PC-9 (cell line): ENCODE measurements around the gene DNAJC2. TPM values are rescaled to one million over a fixed set of nuclear protein-coding genes. Genes with fewer than 3 reads are reported as not detected.

ENCODE experiments used
- BruUV-seq: library from RNA; stranded (reverse); fragments of 400-500 nt; replicated peaks from 2 replicates; lab custom pipeline; 2021; lab: Mats Ljungman, UMichigan
- CTCF ChIA-PET: fragments of 300-600 bp; sonication (Branson Sonifier 250); formaldehyde crosslinking; loops from one replicate; lab custom pipeline; 2022; ENCODE audit warnings: antibody characterized with exemption; lab: Charles Lee
- POLR2A ChIA-PET: fragments of 300-600 bp; sonication (Branson Sonifier 250); formaldehyde crosslinking; loops from one replicate; lab custom pipeline; 2022; ENCODE audit warnings: antibody characterized with exemption; ENCODE audit not compliant: unreplicated experiment; lab: Charles Lee
- DNase-seq, 2 experiments: peaks; one replicate each; pipeline versions ENCODE4 v3.0.0 to v3.0.0-alpha.2; 2015 to 2022; ENCODE audit warnings: mixed read lengths in 1 of 2
- H2AFZ ChIP-seq: fragments of 200-600 bp; sonication (generic); 2 replicates; pipeline ENCODE4 v1.8.1; 2017; ENCODE audit warnings: antibody characterized with exemption
- H3F3A ChIP-seq: fragments of 200-600 bp; sonication (generic); 2 replicates; pipeline ENCODE4 v1.8.1; 2017; ENCODE audit warnings: antibody characterized with exemption, mild to moderate bottlenecking, low read depth; ENCODE audit not compliant: insufficient read depth
- H3K27ac ChIP-seq: fragments of 200-600 bp; sonication (generic); 2 replicates; pipeline ENCODE4 v1.6.1; 2016; ENCODE audit warnings: mixed run types
- H3K27me3 ChIP-seq: fragments of 200-600 bp; sonication (generic); 2 replicates; pipeline ENCODE4 v1.6.1; 2016; ENCODE audit warnings: low read depth, mixed run types; ENCODE audit not compliant: insufficient read depth
- H3K36me3 ChIP-seq: fragments of 200-600 bp; sonication (generic); 2 replicates; pipeline ENCODE4 v1.6.1; 2016; ENCODE audit warnings: low read depth, mixed run types
- H3K4me1 ChIP-seq: fragments of 200-600 bp; sonication (generic); replicated peaks from 2 replicates; pipeline ENCODE4 v1.6.1; 2016; ENCODE audit warnings: mixed run types; ENCODE audit not compliant: insufficient read depth
- H3K4me2 ChIP-seq: fragments of 200-600 bp; sonication (generic); 2 replicates; pipeline ENCODE4 v1.6.1; 2017; ENCODE audit warnings: mixed run types
- H3K4me3 ChIP-seq: fragments of 200-600 bp; sonication (generic); 2 replicates; pipeline ENCODE4 v1.6.1; 2016; ENCODE audit warnings: mixed run types
- H3K79me2 ChIP-seq: fragments of 200-600 bp; sonication (generic); 2 replicates; pipeline ENCODE4 v1.6.1; 2017; ENCODE audit warnings: low read depth, mixed run types
- H3K9me2 ChIP-seq: fragments of 200-600 bp; sonication (generic); 2 replicates; pipeline ENCODE4 v1.8.1; 2017; ENCODE audit warnings: mild to moderate bottlenecking; ENCODE audit not compliant: insufficient read depth
- H3K9me3 ChIP-seq: fragments of 200-600 bp; sonication (generic); 2 replicates; pipeline ENCODE4 v1.8.1; 2016; ENCODE audit warnings: low read depth; ENCODE audit not compliant: insufficient read depth
- H4K20me1 ChIP-seq: fragments of 200-600 bp; sonication (generic); 2 replicates; pipeline ENCODE4 v1.8.1; 2017; ENCODE audit not compliant: insufficient read depth
- EZH2 ChIP-seq: fragments of 200-600 bp; sonication (generic); IDR thresholded peaks from 2 replicates; pipeline ENCODE4 v1.8.0; 2017; ENCODE audit warnings: antibody characterized with exemption, low read depth
- intact Hi-C: fragments of 100-400 bp; cut with micrococcal nuclease; formaldehyde crosslinking; loops from one replicate; pipeline ENCODE4 v1.10.0; 2022; ENCODE audit not compliant: unreplicated experiment
- total RNA-seq: library from RNA; stranded (reverse); gene quantifications from 2 replicates; pipeline ENCODE4 v1.2.3, GENCODE V29; 2021
- TF ChIP-seq, protein P1 (sequence below): fragments of 200-600 bp; sonication (generic); conservative IDR thresholded peaks from 2 replicates; pipeline ENCODE4 v1.6.1; 2017; ENCODE audit warnings: mixed run types, antibody characterized with exemption, mild to moderate bottlenecking, moderate library complexity

Gene DNAJC2
- total RNA-seq, 1 experiment from 2014 or later = 37.8 TPM

DNA sequence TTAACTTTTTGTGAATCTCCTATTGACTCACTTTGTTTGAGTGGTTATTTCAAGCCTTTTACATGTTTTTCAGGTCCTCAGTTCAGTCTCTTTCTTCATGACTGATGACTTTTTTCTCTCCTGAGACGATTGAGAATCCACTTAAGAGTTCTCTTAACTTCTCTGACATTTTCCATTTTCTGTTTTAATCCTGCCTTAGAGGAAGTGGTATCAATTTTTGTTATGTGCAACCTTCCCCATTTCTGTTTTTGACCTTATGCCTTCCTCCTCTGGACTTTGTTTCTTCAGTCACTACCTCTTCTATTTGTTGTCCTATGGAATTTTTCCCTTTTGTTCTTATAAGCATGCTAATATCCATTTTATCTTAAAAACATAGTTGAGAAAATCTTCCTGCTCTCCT, 5.2 kb upstream of the DNAJC2 start:
- intact Hi-C loops = no loop called here

DNA sequence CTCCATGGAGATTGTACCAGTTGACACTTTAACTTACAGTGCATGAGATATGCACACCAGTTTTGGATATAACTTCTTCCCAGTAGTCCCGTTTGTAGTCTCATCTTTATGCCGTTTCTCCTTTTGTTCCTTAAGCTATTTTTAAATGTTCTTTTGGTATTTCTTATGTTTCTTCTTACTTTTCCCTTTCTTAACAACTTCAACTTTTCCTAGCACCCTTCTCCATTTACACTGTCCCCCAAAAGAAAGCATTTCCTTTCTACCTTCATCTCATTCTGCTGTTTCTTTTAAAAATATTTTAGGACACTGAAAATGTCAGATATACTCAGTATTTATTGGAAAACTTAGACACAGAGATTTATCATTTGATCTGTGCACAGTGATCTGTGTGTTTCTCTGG, 4.4 kb upstream of the DNAJC2 start:
- 0 out of 2 replicates have a peak, but pooled peaks cover 6% of the 10 kb centered on the region for H3K36me3 ChIP-seq
- peaks cover 4% of the 10 kb centered on the region for H3F3A ChIP-seq
- CTCF ChIA-PET = no interaction called here
- POLR2A ChIA-PET = no interaction called here
- no peak for DNase-seq
- no peak overlapping the region for H2AFZ ChIP-seq
- H3K4me1 ChIP-seq = peaks cover 32% of the 10 kb centered on the region
- no peaks in the 10 kb centered on the region for H3K27me3 ChIP-seq
- no peak overlapping the region for H3K27ac ChIP-seq
- peaks cover 79% of the 10 kb centered on the region for H3K79me2 ChIP-seq
- H3K9me3 ChIP-seq = no peaks in the 10 kb centered on the region
- H3K4me3 ChIP-seq = peak overlapping the region; percentile 83
- H3K4me2 ChIP-seq = peak overlapping the region; percentile 82
- TF ChIP-seq, protein P1, sequence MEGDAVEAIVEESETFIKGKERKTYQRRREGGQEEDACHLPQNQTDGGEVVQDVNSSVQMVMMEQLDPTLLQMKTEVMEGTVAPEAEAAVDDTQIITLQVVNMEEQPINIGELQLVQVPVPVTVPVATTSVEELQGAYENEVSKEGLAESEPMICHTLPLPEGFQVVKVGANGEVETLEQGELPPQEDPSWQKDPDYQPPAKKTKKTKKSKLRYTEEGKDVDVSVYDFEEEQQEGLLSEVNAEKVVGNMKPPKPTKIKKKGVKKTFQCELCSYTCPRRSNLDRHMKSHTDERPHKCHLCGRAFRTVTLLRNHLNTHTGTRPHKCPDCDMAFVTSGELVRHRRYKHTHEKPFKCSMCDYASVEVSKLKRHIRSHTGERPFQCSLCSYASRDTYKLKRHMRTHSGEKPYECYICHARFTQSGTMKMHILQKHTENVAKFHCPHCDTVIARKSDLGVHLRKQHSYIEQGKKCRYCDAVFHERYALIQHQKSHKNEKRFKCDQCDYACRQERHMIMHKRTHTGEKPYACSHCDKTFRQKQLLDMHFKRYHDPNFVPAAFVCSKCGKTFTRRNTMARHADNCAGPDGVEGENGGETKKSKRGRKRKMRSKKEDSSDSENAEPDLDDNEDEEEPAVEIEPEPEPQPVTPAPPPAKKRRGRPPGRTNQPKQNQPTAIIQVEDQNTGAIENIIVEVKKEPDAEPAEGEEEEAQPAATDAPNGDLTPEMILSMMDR = no peak
- TF ChIP-seq EZH2 = no peak
- no peaks in the 10 kb centered on the region for H3K9me2 ChIP-seq
- intact Hi-C loops = no loop called here
- peaks cover 55% of the 10 kb centered on the region for H4K20me1 ChIP-seq
- BruUV-seq = no TSS peak

More for the DNA sequence above, 5.2 kb upstream of the DNAJC2 start:
- H3K4me2 ChIP-seq = peak overlapping the region; percentile 82
- no peak overlapping the region; the same call in 1 of the 2 replicates for H3K4me3 ChIP-seq
- H3K36me3 ChIP-seq = peaks cover 11% of the 10 kb centered on the region
- TF ChIP-seq, protein P1 = no peak
- no peak for TF ChIP-seq EZH2
- no peak overlapping the region for H3K27ac ChIP-seq
- peaks cover 4% of the 10 kb centered on the region for H3F3A ChIP-seq
- no TSS peak for BruUV-seq
- no peak overlapping the region for H2AFZ ChIP-seq
- H3K9me2 ChIP-seq = no peaks in the 10 kb centered on the region
- no peak for DNase-seq
- ChIA-PET POLR2A (no interaction called here), CTCF (no interaction called here)
- H3K4me1 ChIP-seq = peaks cover 32% of the 10 kb centered on the region
- peaks cover 61% of the 10 kb centered on the region for H4K20me1 ChIP-seq
- no peaks in the 10 kb centered on the region for H3K27me3 ChIP-seq
- H3K9me3 ChIP-seq = no peaks in the 10 kb centered on the region
- peaks cover 79% of the 10 kb centered on the region for H3K79me2 ChIP-seq

DNA sequence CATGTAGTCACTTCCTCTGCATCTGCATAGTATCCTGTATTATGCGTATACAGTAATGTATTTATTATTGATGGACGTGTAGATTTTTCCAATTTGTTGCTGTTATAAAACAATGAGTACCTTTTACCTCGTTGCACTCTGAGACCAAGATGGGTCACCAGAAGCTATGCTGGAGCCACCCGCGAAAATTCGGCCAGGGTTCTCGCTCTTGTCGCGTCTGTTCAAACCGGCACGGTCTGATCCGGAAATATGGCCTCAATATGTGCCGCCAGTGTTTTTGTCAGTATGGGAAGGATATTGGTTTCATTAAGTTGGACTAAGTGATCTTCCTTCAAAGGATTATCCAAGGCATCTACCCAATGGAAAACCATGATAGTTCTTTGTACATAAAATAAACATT, 3.9 kb upstream of the DNAJC2 start:
- TF ChIP-seq EZH2 = no peak
- TF ChIP-seq, protein P1 = no peak
- peak overlapping the region; percentile 82 for H3K4me2 ChIP-seq
- H3K4me1 ChIP-seq = peaks cover 34% of the 10 kb centered on the region
- CTCF ChIA-PET = no interaction called here
- no peak overlapping the region for H2AFZ ChIP-seq
- H3K36me3 ChIP-seq = 0 out of 2 replicates have a peak, but pooled peaks cover 6% of the 10 kb centered on the region
- peaks cover 80% of the 10 kb centered on the region for H3K79me2 ChIP-seq
- DNase-seq = no peak
- peaks cover 51% of the 10 kb centered on the region for H4K20me1 ChIP-seq
- no peak overlapping the region for H3K27ac ChIP-seq
- peaks cover 4% of the 10 kb centered on the region for H3F3A ChIP-seq
- H3K27me3 ChIP-seq = no peaks in the 10 kb centered on the region
- POLR2A ChIA-PET = no interaction called here
- BruUV-seq = no TSS peak
- intact Hi-C loops = no loop called here
- H3K9me2 ChIP-seq = no peaks in the 10 kb centered on the region
- no peaks in the 10 kb centered on the region for H3K9me3 ChIP-seq
- peak overlapping the region; percentile 83 for H3K4me3 ChIP-seq
